ACC112 (cell line): ENCODE data around the gene PACRG.

Experiments used
- H2AFZ ChIP-seq: fragments of 200-600 bp; sonication (generic); one replicate; pipeline ENCODE4 v1.6.0; 2017; ENCODE audit warnings: antibody characterized with exemption, low read length; ENCODE audit not compliant: unreplicated experiment
- H3K27ac ChIP-seq: fragments of 200-600 bp; sonication (generic); 2 replicates; pipeline ENCODE4 v1.5.1; 2014; ENCODE audit warnings: low read depth, mild to moderate bottlenecking, antibody characterized with exemption, low read length, moderate library complexity
- H3K27me3 ChIP-seq: fragments of 200-600 bp; sonication (generic); 2 replicates; pipeline ENCODE4 v1.6.1; 2014; ENCODE audit warnings: mild to moderate bottlenecking, antibody characterized with exemption, low read length, moderate library complexity, mixed read lengths; ENCODE audit not compliant: insufficient read depth
- H3K36me3 ChIP-seq: fragments of 200-600 bp; sonication (generic); 2 replicates; pipeline ENCODE4 v1.6.1; 2016; ENCODE audit warnings: mild to moderate bottlenecking, antibody characterized with exemption, low read length, moderate library complexity, mixed read lengths; ENCODE audit not compliant: insufficient read depth
- H3K4me1 ChIP-seq: fragments of 200-600 bp; sonication (generic); one replicate; pipeline ENCODE4 v1.6.1; 2016; ENCODE audit warnings: low read length, mixed read lengths; ENCODE audit not compliant: insufficient read depth, unreplicated experiment, control insufficient read depth
- H3K4me3 ChIP-seq: fragments of 200-600 bp; sonication (generic); 2 replicates; pipeline ENCODE4 v1.5.1; 2014; ENCODE audit warnings: mild to moderate bottlenecking, low read depth, low read length
- H3K79me2 ChIP-seq: fragments of 200-600 bp; sonication (generic); one replicate; pipeline ENCODE4 v1.6.0; 2016; ENCODE audit warnings: low read length; ENCODE audit not compliant: control insufficient read depth, unreplicated experiment, insufficient read depth

The PACRG gene

GRCh38 chr6:163343609-163344008, 615.8 kb downstream of the PACRG start:
- Histone ChIP-seq H2AFZ (no peak overlapping the region), H3K27ac (no peak overlapping the region), H3K79me2 (no peaks in the 10 kb centered on the region), H3K36me3 (no peaks in the 10 kb centered on the region), H3K27me3 (no peaks in the 10 kb centered on the region), H3K4me3 (no peak overlapping the region), H3K4me1 (no peaks in the 10 kb centered on the region)

- H2AFZ ChIP-seq, result no peak overlapping the region
- no peaks in the 10 kb centered on the region for H3K79me2 ChIP-seq
- H3K4me1 ChIP-seq, result peaks cover 2% of the 10 kb centered on the region
- no peaks in the 10 kb centered on the region for H3K36me3 ChIP-seq
- no peak overlapping the region for H3K4me3 ChIP-seq
- no peak overlapping the region for H3K27ac ChIP-seq
- H3K27me3 ChIP-seq, result no peaks in the 10 kb centered on the region
These were observed 616.6 kb downstream of the PACRG start for GRCh38 chr6:163344411-163344810.

GRCh38 chr6:163345931-163346330, 618.2 kb downstream of the PACRG start:
- H3K4me3 ChIP-seq, result no peak overlapping the region
- H3K79me2 ChIP-seq, result no peaks in the 10 kb centered on the region
- no peaks in the 10 kb centered on the region for H3K36me3 ChIP-seq
- no peak overlapping the region for H2AFZ ChIP-seq
- H3K4me1 ChIP-seq, result peaks cover 2% of the 10 kb centered on the region
- no peaks in the 10 kb centered on the region for H3K27me3 ChIP-seq
- H3K27ac ChIP-seq, result no peak overlapping the region

- Histone ChIP-seq H3K36me3 (no peaks in the 10 kb centered on the region), H3K4me1 (peaks cover 2% of the 10 kb centered on the region), H3K27me3 (no peaks in the 10 kb centered on the region), H3K27ac (no peak overlapping the region), H3K79me2 (no peaks in the 10 kb centered on the region), H2AFZ (no peak overlapping the region), H3K4me3 (no peak overlapping the region)
These were observed 618.8 kb downstream of the PACRG start for GRCh38 chr6:163346497-163346961.

GRCh38 chr6:163347021-163347446, 619.3 kb downstream of the PACRG start:
- Histone ChIP-seq H2AFZ (no peak overlapping the region), H3K4me3 (no peak overlapping the region), H3K36me3 (no peaks in the 10 kb centered on the region), H3K27ac (no peak overlapping the region), H3K4me1 (peaks cover 2% of the 10 kb centered on the region), H3K27me3 (no peaks in the 10 kb centered on the region), H3K79me2 (no peaks in the 10 kb centered on the region)

GRCh38 chr6:163348789-163349680, 621.3 kb downstream of the PACRG start:
- Histone ChIP-seq H3K36me3 (no peaks in the 10 kb centered on the region), H2AFZ (no peak overlapping the region), H3K79me2 (no peaks in the 10 kb centered on the region), H3K27ac (no peak overlapping the region), H3K4me3 (no peak overlapping the region), H3K27me3 (no peaks in the 10 kb centered on the region), H3K4me1 (peaks cover 5% of the 10 kb centered on the region)

GRCh38 chr6:163349696-163350095, 621.9 kb downstream of the PACRG start:
- H3K36me3 ChIP-seq, result no peaks in the 10 kb centered on the region
- H3K27ac ChIP-seq, result no peak overlapping the region
- H3K79me2 ChIP-seq, result no peaks in the 10 kb centered on the region
- H3K4me3 ChIP-seq, result no peak overlapping the region
- H3K4me1 ChIP-seq, result peaks cover 11% of the 10 kb centered on the region
- no peak overlapping the region for H2AFZ ChIP-seq
- H3K27me3 ChIP-seq, result no peaks in the 10 kb centered on the region

- Histone ChIP-seq H3K4me1 (peaks cover 22% of the 10 kb centered on the region), H3K4me3 (no peak overlapping the region), H3K27ac (no peak overlapping the region), H2AFZ (no peak overlapping the region), H3K79me2 (no peaks in the 10 kb centered on the region), H3K27me3 (no peaks in the 10 kb centered on the region), H3K36me3 (no peaks in the 10 kb centered on the region)
These were observed 623.2 kb downstream of the PACRG start for GRCh38 chr6:163351013-163351412.

GRCh38 chr6:163352011-163352685, 624.4 kb downstream of the PACRG start:
- Histone ChIP-seq H3K79me2 (no peaks in the 10 kb centered on the region), H2AFZ (no peak overlapping the region), H3K27me3 (no peaks in the 10 kb centered on the region), H3K4me3 (no peak overlapping the region), H3K4me1 (peaks cover 25% of the 10 kb centered on the region), H3K27ac (no peak overlapping the region), H3K36me3 (no peaks in the 10 kb centered on the region)

GRCh38 chr6:163352966-163353365, 625.2 kb downstream of the PACRG start:
- H3K4me1 ChIP-seq, result peaks cover 25% of the 10 kb centered on the region
- no peak overlapping the region for H3K4me3 ChIP-seq
- H3K36me3 ChIP-seq, result no peaks in the 10 kb centered on the region
- H2AFZ ChIP-seq, result no peak overlapping the region
- no peaks in the 10 kb centered on the region for H3K27me3 ChIP-seq
- H3K79me2 ChIP-seq, result no peaks in the 10 kb centered on the region
- H3K27ac ChIP-seq, result no peak overlapping the region

- Histone ChIP-seq H3K36me3 (no peaks in the 10 kb centered on the region), H2AFZ (peak overlapping the region; percentile 86), H3K79me2 (no peaks in the 10 kb centered on the region), H3K27ac (peak overlapping the region; percentile 56), H3K4me1 (peaks cover 25% of the 10 kb centered on the region), H3K4me3 (no peak overlapping the region), H3K27me3 (no peaks in the 10 kb centered on the region)
These were observed 626.3 kb downstream of the PACRG start for GRCh38 chr6:163354085-163354484.
